HG03460 (cell line): ENCODE results near the gene NPAS4.
"Not testable (repeated sequence)": the region's sequence is repeated elsewhere in the genome, so short reads cannot be mapped to it uniquely, and the experiment has no call there.

ENCODE experiments used
- ATAC-seq: cut with Tn5 transposase; IDR thresholded peaks from one replicate; pipeline ENCODE4 v1.9.1; 2021; ENCODE audit not compliant: unreplicated experiment

Gene NPAS4

DNA sequence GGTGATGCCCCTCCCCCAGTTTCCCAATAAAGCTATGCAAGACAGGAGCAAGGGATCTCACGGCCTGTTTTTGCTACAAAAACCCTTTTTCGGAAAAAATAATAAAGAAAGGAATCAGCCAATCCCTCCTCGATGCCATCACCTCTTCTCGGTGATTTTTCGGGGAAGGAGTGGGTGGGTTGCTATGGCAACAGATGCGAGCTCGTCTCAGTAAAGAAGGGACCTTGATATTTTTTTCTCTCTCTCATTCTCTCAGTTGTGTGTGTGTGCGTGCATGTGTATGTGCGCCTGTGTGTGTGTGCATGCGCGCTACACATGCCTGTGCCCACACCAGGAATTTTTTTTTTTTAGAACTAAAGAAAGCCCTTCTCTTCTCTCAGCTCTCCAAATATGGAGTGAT, 3.8 kb upstream of the NPAS4 start:
- ATAC-seq: no peak

- no peak for ATAC-seq
These were observed 2.5 kb upstream of the NPAS4 start for GRCh38 chr11:66418168-66418985.

DNA sequence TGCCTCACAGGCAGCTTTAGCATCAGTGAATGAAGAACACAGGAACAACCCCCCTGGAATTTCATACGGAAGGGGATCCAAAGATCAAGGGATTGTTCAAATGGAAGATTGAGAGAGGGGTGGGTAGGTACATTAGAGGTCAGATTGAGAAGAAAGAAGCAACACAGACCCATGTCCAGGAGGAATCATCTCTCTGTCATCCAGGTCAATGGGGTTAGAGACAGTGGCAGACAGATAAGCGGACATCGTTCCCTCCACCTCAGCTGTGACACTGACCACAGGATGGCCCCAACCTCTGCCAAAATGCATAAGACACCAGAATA, 1.9 kb upstream of the NPAS4 start:
- no peak for ATAC-seq

- no peak for ATAC-seq
These were observed 1.0 kb upstream of the NPAS4 start for GRCh38 chr11:66419825-66420224.

GRCh38 chr11:66421492-66422205, 814 bp downstream of the NPAS4 start:
- ATAC-seq: no peak

DNA sequence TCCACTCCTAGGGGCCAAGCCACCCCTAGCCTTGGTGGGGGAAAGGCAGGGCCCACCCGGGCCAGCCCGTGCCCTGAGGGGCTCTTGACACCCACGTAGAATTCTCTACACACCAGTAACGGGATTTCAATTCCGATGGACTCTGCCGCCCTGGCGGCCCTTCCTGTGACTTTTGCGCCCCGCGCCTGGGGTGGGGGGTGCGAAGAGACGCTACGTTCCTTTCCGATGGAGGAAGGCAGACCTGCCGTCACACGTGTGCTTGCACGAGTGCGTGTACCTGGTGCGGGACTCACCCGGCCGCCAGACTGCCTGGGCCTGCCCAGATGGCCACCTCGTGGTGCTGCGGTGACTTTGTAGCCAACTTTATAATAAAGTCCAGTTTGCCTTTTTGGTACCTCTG, 5.5 kb downstream of the NPAS4 start:
- no peak for ATAC-seq

GRCh38 chr11:66428933-66429332, 8.1 kb downstream of the NPAS4 start:
- no peak for ATAC-seq

DNA sequence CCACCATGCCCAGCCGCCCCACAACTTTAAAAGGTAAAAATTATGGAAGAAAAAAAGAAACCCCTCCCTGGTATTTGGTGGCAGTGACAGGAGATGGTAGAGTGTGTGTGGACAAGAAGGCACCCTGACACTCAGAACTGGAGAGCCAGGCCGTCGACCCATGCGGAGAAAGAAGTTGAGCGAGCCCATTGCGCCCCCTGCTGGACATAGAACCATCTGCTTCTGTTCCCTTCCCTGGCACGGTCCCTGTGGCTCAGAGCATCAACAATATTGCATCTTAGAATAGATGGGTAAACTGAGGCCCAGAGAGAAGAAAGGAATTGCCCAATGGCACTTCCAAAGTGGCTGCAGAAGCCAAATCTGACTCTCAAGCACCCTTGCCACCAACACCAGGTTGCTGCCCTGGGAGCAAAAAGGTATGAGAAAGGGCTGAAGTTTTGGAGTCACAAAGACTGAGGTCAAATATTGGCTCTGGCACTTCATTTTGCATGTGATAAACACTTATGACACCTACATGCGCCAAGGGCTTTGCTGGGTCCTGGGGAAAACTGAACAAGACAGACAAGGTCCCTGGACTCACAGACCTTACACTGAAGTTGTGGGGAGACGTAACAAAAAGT, 9.3 kb downstream of the NPAS4 start:
- ATAC-seq: no peak

- not testable (repeated sequence) for ATAC-seq
These were observed 10.5 kb downstream of the NPAS4 start for GRCh38 chr11:66431287-66431686.

DNA sequence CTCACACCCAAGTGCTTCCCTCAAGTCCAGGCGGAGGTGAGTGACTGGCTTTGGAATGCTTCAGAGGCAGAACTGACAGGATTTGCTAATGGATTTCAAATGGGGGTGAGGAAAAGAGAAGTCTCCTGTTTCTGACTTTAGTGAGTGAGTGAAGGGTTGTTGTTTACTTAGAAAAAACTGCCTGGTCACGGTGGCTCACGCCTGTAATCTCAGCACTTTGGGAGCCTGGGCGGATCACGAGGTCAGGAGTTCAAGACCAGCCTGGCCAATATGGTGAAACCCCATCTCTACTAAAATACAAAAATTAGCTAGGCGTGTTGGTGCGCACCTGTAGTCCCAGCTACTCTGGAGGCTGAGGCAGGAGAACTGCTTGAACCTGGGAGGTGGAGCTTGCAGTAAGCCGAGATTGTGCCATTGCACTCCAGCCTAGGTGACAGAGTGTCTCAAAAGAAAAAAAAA, 11.1 kb downstream of the NPAS4 start:
- not testable (repeated sequence) for ATAC-seq

- ATAC-seq: no peak
These were observed 11.8 kb downstream of the NPAS4 start for GRCh38 chr11:66432597-66432996.

GRCh38 chr11:66437979-66438503, 17.2 kb downstream of the NPAS4 start:
- no peak for ATAC-seq

GRCh38 chr11:66438504-66439466, 17.9 kb downstream of the NPAS4 start, which contains the start of gene MRPL11:
MRPL11 (minus strand) TSS chr11:66438848; CDS start chr11:66438754, 94 bp downstream.
- ATAC-seq: peak; percentile 85

DNA sequence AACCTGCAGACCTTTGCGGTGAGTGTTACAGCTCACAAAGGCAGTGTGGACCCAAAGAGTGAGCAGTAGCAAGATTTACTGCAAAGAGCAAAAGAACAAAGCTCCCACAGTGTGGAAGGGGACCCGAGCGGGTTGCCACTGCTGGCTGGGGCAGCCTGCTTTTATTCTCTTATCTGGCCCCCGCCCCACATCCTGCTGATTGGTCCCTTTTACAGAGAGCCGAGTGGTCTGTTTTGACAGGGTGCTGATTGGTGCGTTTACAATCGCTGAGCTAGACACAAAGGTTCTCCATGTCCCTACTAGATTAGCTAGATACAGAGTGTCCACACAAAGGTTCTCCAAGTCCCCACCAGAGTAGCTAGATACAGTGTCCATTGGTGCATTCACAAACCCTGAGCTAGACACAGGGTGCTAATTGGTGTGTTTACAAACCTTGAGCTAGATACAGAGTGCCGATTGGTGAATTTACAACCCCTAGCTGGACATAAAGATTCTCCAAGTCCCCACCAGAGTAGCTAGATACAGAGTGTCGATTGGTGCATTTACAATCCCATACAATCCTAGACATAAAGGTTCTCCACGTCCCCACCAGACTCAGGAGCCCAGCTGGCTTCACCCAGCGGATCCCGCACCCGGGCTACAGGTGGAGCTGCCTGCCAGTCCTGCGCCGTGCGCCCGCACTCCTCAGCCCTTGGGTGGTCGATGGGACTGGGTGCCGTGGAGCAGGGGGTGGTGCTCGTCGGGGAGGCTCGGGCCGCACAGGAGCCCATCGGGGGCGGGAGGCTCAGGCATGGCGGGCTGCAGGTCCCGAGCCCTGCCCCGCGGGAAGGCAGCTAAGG, 19.5 kb downstream of the NPAS4 start:
- ATAC-seq: not testable (repeated sequence)

DNA sequence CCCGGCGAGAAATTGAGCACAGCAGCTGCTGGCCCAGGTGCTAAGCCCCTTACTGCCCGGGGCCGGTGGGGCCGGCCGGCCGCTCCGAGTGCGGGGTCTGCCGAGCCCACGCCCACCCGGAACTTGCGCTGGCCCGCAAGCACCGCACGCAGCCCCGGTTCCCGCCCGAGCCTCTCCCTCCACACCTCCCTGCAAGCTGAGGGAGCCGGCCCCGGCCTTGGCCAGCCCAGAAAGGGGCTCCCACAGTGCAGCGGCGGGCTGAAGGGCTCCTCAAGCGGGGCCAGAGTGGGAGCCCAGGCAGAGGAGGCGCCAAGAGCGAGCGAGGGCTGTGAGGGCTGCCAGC, 20.1 kb downstream of the NPAS4 start:
- ATAC-seq: not testable (repeated sequence)

DNA sequence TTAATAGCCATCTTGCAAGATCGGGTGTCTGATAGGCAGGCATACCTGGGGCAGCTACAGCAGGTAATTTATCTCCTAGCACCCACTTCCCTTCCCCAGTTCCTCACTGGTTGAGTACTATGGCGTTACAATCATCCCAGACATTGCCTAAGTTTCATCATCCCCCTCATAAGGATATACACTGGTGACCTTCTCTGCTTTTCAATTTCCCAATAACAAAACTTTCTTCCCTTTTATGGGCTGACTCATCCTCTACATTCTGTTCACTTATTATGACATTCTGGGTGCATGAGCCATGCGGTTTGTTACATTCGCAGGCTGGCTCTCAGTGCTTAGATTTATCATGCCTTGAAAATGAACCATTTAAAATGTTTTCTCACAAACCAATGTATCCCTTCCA, 22.8 kb downstream of the NPAS4 start:
- ATAC-seq: no peak

DNA sequence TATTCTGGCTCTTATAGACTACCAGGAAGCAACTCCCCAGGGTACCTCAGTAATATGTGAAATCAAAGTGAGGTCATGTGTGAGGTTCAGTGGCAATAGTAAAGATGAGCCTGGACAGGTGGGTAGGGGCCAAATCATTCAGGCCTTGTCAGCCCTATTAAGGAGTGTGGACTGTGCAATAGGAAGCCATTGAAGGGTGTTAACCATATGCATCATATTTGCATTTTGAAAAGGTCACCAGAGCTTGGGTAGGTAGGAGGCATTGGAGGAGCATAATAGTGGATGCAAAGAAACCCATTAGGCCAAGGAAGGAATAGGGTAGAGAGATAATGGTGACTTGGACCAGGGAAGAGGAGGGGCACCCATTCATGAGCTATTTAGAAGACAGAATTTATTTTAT, 26.2 kb downstream of the NPAS4 start:
- no peak for ATAC-seq

- ATAC-seq: no peak
These were observed 27.7 kb downstream of the NPAS4 start for GRCh38 chr11:66448523-66448922.

DNA sequence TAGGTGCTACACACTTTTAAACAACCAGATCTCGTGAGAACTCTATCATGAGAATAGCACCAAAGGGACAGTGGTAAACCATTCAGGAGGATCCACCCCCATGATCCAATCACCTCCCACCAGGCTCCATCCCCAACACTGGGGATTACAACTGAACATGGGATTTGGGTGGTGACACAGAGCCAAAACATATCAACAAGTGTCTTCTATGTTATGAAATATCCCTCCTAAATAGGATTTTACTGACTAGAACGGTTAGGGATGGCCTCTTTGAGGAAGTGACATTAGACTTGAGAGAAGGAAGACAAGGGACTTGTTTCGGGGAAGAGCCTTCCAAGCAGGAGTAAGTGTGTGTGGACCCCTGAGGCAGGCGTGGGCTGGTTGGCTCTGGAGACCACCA, 29.7 kb downstream of the NPAS4 start:
- no peak for ATAC-seq

DNA sequence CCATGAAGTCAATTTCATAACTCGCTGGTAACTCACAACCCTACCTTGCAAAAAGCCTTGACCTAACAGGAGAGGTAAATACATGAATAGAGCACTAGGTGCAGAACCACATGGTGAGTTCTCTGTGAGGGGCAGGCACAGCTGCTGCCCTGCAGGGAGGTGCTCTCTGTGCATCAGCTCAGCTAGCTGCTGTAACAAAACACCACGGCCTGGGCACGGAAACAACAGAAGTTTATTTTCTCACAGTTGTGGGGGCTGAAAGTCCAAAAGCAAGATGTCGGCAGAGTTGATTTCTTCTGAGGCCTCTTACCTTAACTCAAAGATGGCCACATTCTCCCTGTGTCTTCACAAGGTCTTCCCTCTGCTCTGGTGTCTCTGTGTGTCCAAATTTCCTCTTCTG, 30.8 kb downstream of the NPAS4 start:
- no peak for ATAC-seq
